Endothelial cell of umbilical vein (primary cell): Measurements from ENCODE around the gene HLTF. TPM values are rescaled to one million over a fixed set of nuclear protein-coding genes. Genes with fewer than 3 reads are reported as not detected.

Experiments used
- BruUV-seq: library from RNA; stranded (reverse); fragments of 400-500 nt; replicated peaks from 2 replicates; lab custom pipeline; 2021; lab: Mats Ljungman, UMichigan
- CTCF ChIA-PET: fragments of 300-600, 350-600 bp; sonication (Branson Sonifier 250); formaldehyde crosslinking; loops from one replicate; lab custom pipeline; 2021; ENCODE audit warnings: antibody characterized with exemption, inconsistent platforms; lab: Charles Lee
- POLR2A ChIA-PET: fragments of 300-600, 350-600 bp; sonication (Branson Sonifier 250); formaldehyde crosslinking; loops from one replicate; lab custom pipeline; 2021; ENCODE audit warnings: antibody characterized with exemption, inconsistent platforms; lab: Charles Lee
- DNase-seq: peaks from one replicate; pipeline ENCODE4 v3.0.0-alpha.2; 2011; ENCODE audit warnings: low read depth, low spot score
- FAIRE-seq: peaks from 2 replicates; lab custom pipeline; 2011; peaks lifted over from hg19 to GRCh38; lab: Jason Lieb, UNC
- H2AFZ ChIP-seq: 2 replicates; pipeline ENCODE4 v1.6.0; 2012; ENCODE audit warnings: low read depth, low read length, control low read depth, inconsistent platforms
- H3K27ac ChIP-seq: 2 replicates; pipeline ENCODE4 v1.5.1; 2011; ENCODE audit warnings: low read depth, mild to moderate bottlenecking, control low read depth, low read length, moderate library complexity; ENCODE audit not compliant: insufficient read depth
- H3K27me3 ChIP-seq, 2 experiments: 2 replicates each; pipeline versions ENCODE4 v1.6.0 to v1.6.1; 2011; ENCODE audit warnings: low read length in 2 of 2, mixed read lengths in 1 of 2; ENCODE audit not compliant: control insufficient read depth in 2 of 2, insufficient read depth in 2 of 2
- H3K36me3 ChIP-seq, 2 experiments: 2 replicates in 1 of 2; 3 replicates in 1 of 2; pipeline ENCODE4 v1.5.1; 2011; ENCODE audit warnings: low read length in 2 of 2, mild to moderate bottlenecking in 1 of 2, moderate library complexity in 1 of 2; ENCODE audit not compliant: control insufficient read depth in 2 of 2, insufficient read depth in 2 of 2; ENCODE audit errors: extremely low read depth in 1 of 2
- H3K4me1 ChIP-seq: 3 replicates; pipeline ENCODE4 v1.5.1; 2011; ENCODE audit warnings: mild to moderate bottlenecking, low read length; ENCODE audit not compliant: control insufficient read depth, insufficient read depth; ENCODE audit errors: extremely low read depth
- H3K4me2 ChIP-seq: 2 replicates; pipeline ENCODE4 v1.6.1; 2011; ENCODE audit warnings: low read length, control low read depth, mixed read lengths; ENCODE audit not compliant: insufficient read depth
- H3K4me3 ChIP-seq, 3 experiments: fragments of 200-600 bp in 1 of 3; sonication (generic), shearing (Covaris generic) in 1 of 3; replicated peaks in 1 of 3; 2 replicates each; pipeline ENCODE4 v1.5.1; 2011 to 2016; ENCODE audit warnings: control low read depth in 3 of 3, low read length in 3 of 3, mild to moderate bottlenecking in 2 of 3, inconsistent platforms in 1 of 3, low read depth in 1 of 3, moderate library complexity in 1 of 3; ENCODE audit not compliant: insufficient read depth in 1 of 3
- H3K79me2 ChIP-seq: 2 replicates; pipeline ENCODE4 v1.6.0; 2012; ENCODE audit warnings: low read length, inconsistent platforms; ENCODE audit not compliant: control insufficient read depth, insufficient read depth
- H3K9ac ChIP-seq: replicated peaks from 2 replicates; pipeline ENCODE3; 2011; ENCODE audit warnings: low read length, control low read depth; ENCODE audit not compliant: insufficient read depth; ENCODE audit errors: extremely low read depth
- H3K9me1 ChIP-seq: replicated peaks from 3 replicates; pipeline ENCODE4 v1.6.0; 2011; ENCODE audit warnings: mild to moderate bottlenecking, low read length; ENCODE audit not compliant: control insufficient read depth, insufficient read depth; ENCODE audit errors: extremely low read depth
- H3K9me3 ChIP-seq: replicated peaks from 2 replicates; pipeline ENCODE4 v1.5.1; 2012; ENCODE audit warnings: low read length, inconsistent platforms; ENCODE audit not compliant: control insufficient read depth, insufficient read depth
- H4K20me1 ChIP-seq: replicated peaks from 2 replicates; pipeline ENCODE3; 2011; ENCODE audit warnings: mild to moderate bottlenecking, low read length; ENCODE audit not compliant: control insufficient read depth, insufficient read depth; ENCODE audit errors: extremely low read depth
- EZH2 ChIP-seq: IDR thresholded peaks from 2 replicates; pipeline ENCODE4 v1.6.1; 2012; ENCODE audit warnings: borderline replicate concordance, low read depth, mild to moderate bottlenecking, moderate library complexity, low read length, inconsistent platforms; ENCODE audit not compliant: severe bottlenecking
- FOS ChIP-seq: IDR thresholded peaks from 2 replicates; pipeline ENCODE4 v1.6.1; 2011; ENCODE audit warnings: mild to moderate bottlenecking, low read length, moderate library complexity, borderline replicate concordance; ENCODE audit not compliant: insufficient read depth
- GATA2 ChIP-seq: IDR thresholded peaks from 2 replicates; pipeline ENCODE4 v1.7.0; 2011; ENCODE audit warnings: low read depth, mild to moderate bottlenecking, moderate library complexity, mixed read lengths, low read length; ENCODE audit not compliant: insufficient read length, insufficient read depth
- JUN ChIP-seq: IDR thresholded peaks from 2 replicates; pipeline ENCODE4 v1.6.1; 2011; ENCODE audit warnings: borderline replicate concordance, low read depth; ENCODE audit not compliant: insufficient read length, insufficient read depth
- MYC ChIP-seq: IDR thresholded peaks from one replicate; pipeline ENCODE4 v1.6.1; 2011; ENCODE audit warnings: mild to moderate bottlenecking, low read depth, low read length
- POLR2A ChIP-seq: IDR thresholded peaks from 2 replicates; pipeline ENCODE4 v1.6.1; 2012; ENCODE audit warnings: low read depth, mild to moderate bottlenecking, control low read depth, low read length
- POLR2AphosphoS5 ChIP-seq: IDR thresholded peaks from 2 replicates; pipeline ENCODE4 v1.6.1; 2012; ENCODE audit warnings: low read depth, mild to moderate bottlenecking, control low read depth, low read length, moderate library complexity; ENCODE audit not compliant: insufficient read depth
- dilution Hi-C: fragments of 300-500 bp; cut with MboI; formaldehyde crosslinking; loops from one replicate; pipeline ENCODE4 v1.15.0; 2019; ENCODE audit warnings: low sequenced_read_pairs; ENCODE audit not compliant: extremely low pct_ligation_motif_present
- intact Hi-C: fragments of 100-400 bp; cut with micrococcal nuclease; formaldehyde crosslinking; loops from one replicate; pipeline ENCODE4 v1.10.0; 2022
- polyA plus RNA-seq, 4 experiments: library from polyadenylated mRNA; depleted of rRNA in 3 of 4; stranded (reverse) in 3 of 4; unstranded in 1 of 4; fragments of >200 nt; gene quantifications; 2 replicates each; pipeline versions ENCODE4 v1.2.1 to v1.2.3, GENCODE V29; 2011 to 2012; ENCODE audit warnings: missing spikeins in 1 of 4
- total RNA-seq: library from RNA; stranded (reverse); gene quantifications from 2 replicates; pipeline ENCODE4 v1.2.3, GENCODE V29; 2021
- TF ChIP-seq, protein P1 (sequence below), 2 donors: IDR thresholded peaks; 1 replicate in 1 of 2; 2 replicates in 1 of 2; pipeline ENCODE4 v1.5.1; 2011; ENCODE audit warnings: low read length in 2 of 2, mild to moderate bottlenecking in 2 of 2, moderate library complexity in 2 of 2, control low read depth in 1 of 2, inconsistent platforms in 1 of 2, low read depth in 1 of 2; ENCODE audit not compliant: insufficient read depth in 1 of 2; ENCODE audit errors: extremely low read depth in 1 of 2
- TF ChIP-seq, protein P2 (sequence below): IDR thresholded peaks from 2 replicates; pipeline ENCODE4 v1.6.1; 2011; ENCODE audit not compliant: insufficient read depth, insufficient read length

HLTF gene
- total and polyA plus RNA-seq, 2 donors (not counting 3 experiments of a cell fraction or from before 2014, with no cell fraction given), result 8.7 to 24.6 TPM

DNA sequence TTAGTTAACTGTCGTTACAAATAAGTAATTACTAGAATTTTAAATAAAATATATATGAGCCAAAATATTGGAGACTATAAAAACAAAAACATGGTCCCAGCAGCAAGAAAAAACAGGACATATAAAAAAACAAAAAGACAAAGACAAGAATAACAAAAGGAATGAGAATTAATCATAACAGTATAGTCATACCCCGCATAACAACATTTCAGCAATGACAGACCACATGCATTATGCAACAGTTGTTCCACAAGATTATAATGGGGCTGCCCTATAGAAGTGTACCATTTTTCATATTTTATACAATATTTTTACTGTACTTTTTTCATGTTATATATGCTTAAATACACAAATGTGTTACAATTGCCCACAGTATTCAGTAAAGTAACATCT lies 5.6 kb downstream of the HLTF start:
- H3K9me3 ChIP-seq, result no peaks in the 10 kb centered on the region
- H4K20me1 ChIP-seq, result no peaks in the 10 kb centered on the region
- H3K4me2 ChIP-seq, result no peak overlapping the region
- POLR2A ChIA-PET, result no interaction called here
- H3K27ac ChIP-seq, result no peak overlapping the region
- no peak overlapping the region for H3K9ac ChIP-seq
- no peak overlapping the region for H3K4me3 ChIP-seq
- no peak for TF ChIP-seq POLR2A
- peak; percentile 3 for TF ChIP-seq JUN
- TF ChIP-seq POLR2AphosphoS5, result no peak
- TF ChIP-seq, protein P1, sequence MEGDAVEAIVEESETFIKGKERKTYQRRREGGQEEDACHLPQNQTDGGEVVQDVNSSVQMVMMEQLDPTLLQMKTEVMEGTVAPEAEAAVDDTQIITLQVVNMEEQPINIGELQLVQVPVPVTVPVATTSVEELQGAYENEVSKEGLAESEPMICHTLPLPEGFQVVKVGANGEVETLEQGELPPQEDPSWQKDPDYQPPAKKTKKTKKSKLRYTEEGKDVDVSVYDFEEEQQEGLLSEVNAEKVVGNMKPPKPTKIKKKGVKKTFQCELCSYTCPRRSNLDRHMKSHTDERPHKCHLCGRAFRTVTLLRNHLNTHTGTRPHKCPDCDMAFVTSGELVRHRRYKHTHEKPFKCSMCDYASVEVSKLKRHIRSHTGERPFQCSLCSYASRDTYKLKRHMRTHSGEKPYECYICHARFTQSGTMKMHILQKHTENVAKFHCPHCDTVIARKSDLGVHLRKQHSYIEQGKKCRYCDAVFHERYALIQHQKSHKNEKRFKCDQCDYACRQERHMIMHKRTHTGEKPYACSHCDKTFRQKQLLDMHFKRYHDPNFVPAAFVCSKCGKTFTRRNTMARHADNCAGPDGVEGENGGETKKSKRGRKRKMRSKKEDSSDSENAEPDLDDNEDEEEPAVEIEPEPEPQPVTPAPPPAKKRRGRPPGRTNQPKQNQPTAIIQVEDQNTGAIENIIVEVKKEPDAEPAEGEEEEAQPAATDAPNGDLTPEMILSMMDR (IDR thresholded peaks at IDR 0.05; ENCODE audit: extremely low read depth in 1 of 2, insufficient read depth in 1 of 2, low read depth in 1 of 2, low read length in 2 of 2), result no peak
- CTCF ChIA-PET, result interaction anchor here (1.0 to 1.3 kb wide), 2 partner anchors 20 to 118 kb away, joined by 3 read pairs; no protein-coding TSS in a partner anchor
- intact Hi-C loops (loop anchor here (10.0 kb wide), 1 partner anchor 126 kb away; no protein-coding TSS in a partner anchor), dilution Hi-C loops (no loop called here)
- no peaks in the 10 kb centered on the region for H3K27me3 ChIP-seq
- H3K9me1 ChIP-seq, result no peaks in the 10 kb centered on the region
- H3K36me3 ChIP-seq, result peaks cover 0 to 2% of the 10 kb centered on the region in 2 experiments
- peaks cover 16% of the 10 kb centered on the region for H3K4me1 ChIP-seq
- peak; percentile 67 for DNase-seq
- no TSS peak for BruUV-seq
- peak; percentile 26 for FAIRE-seq
- no peak overlapping the region for H2AFZ ChIP-seq
- peaks cover 34% of the 10 kb centered on the region for H3K79me2 ChIP-seq

- DNase-seq, result peak; percentile 57
- H3K4me1 ChIP-seq, result peaks cover 13% of the 10 kb centered on the region
- peak overlapping the region; percentile 38 for H3K27ac ChIP-seq
- no peak overlapping the region for H2AFZ ChIP-seq
- intact Hi-C loops (loop anchor here (10.0 kb wide), 1 partner anchor 125 kb away; no protein-coding TSS in a partner anchor), dilution Hi-C loops (no loop called here)
- TF ChIP-seq POLR2AphosphoS5 (no peak), JUN (no peak), MYC (no peak), FOS (no peak), POLR2A (no peak), EZH2 (no peak), GATA2 (peak; percentile 23)
- TF ChIP-seq, protein P2, sequence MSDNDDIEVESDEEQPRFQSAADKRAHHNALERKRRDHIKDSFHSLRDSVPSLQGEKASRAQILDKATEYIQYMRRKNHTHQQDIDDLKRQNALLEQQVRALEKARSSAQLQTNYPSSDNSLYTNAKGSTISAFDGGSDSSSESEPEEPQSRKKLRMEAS, result no peak
- TF ChIP-seq, protein P1 (IDR thresholded peaks at IDR 0.05; ENCODE audit: extremely low read depth in 1 of 2, insufficient read depth in 1 of 2, low read depth in 1 of 2, low read length in 2 of 2), result no peak
- H3K9me3 ChIP-seq, result no peaks in the 10 kb centered on the region
- no peaks in the 10 kb centered on the region for H3K9me1 ChIP-seq
- no peak overlapping the region for H3K9ac ChIP-seq
- H3K4me3 ChIP-seq, result no peak overlapping the region
- no TSS peak for BruUV-seq
- H3K36me3 ChIP-seq, result peaks cover 0 to 2% of the 10 kb centered on the region in 2 experiments
- H3K27me3 ChIP-seq, result no peaks in the 10 kb centered on the region
- no peak for FAIRE-seq
- peak overlapping the region; percentile 21 for H3K4me2 ChIP-seq
- CTCF ChIA-PET, result interaction anchor here (1.0 to 1.3 kb wide), 2 partner anchors 20 to 118 kb away, joined by 3 read pairs; no protein-coding TSS in a partner anchor
- peaks cover 30% of the 10 kb centered on the region for H3K79me2 ChIP-seq
- POLR2A ChIA-PET, result no interaction called here
- no peaks in the 10 kb centered on the region for H4K20me1 ChIP-seq
Measured at GRCh38 chr3:149080011-149080698, 6.2 kb downstream of the HLTF start.
